ENCODE data around the gene ICE2.

DNA sequence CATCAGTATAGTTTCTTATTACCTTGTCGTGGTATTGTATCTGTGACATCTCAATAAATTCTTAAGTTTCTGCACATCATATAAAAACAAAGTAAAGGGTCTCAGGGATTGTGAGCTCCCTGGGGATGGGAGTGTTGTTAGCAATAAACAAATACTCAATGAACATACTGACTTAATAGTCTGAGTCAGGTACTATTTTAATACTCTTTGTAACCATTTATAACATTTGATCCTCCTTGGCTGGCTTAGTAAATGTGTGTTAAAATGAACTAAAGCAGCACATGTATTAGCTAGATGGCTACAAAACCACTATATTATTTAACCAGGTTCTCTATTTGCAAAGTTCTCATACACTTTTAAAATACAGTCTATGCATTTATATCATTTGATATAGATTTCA lies 1.8 kb downstream of the ICE2 start:
- no peak for TF ChIP-seq EZH2phosphoT487 (IDR thresholded peaks at IDR 0.05; ENCODE audit: low read depth)
- TF ChIP-seq, protein P1, sequence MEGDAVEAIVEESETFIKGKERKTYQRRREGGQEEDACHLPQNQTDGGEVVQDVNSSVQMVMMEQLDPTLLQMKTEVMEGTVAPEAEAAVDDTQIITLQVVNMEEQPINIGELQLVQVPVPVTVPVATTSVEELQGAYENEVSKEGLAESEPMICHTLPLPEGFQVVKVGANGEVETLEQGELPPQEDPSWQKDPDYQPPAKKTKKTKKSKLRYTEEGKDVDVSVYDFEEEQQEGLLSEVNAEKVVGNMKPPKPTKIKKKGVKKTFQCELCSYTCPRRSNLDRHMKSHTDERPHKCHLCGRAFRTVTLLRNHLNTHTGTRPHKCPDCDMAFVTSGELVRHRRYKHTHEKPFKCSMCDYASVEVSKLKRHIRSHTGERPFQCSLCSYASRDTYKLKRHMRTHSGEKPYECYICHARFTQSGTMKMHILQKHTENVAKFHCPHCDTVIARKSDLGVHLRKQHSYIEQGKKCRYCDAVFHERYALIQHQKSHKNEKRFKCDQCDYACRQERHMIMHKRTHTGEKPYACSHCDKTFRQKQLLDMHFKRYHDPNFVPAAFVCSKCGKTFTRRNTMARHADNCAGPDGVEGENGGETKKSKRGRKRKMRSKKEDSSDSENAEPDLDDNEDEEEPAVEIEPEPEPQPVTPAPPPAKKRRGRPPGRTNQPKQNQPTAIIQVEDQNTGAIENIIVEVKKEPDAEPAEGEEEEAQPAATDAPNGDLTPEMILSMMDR (IDR thresholded peaks at IDR 0.05; ENCODE audit: low read depth, low read length): no peak
